Breast epithelium (tissue), 4 donors: Measurements from ENCODE around the gene STK17A. TPM values are rescaled to one million over a fixed set of nuclear protein-coding genes. Genes with fewer than 3 reads are reported as not detected.

ENCODE experiments used
- DNase-seq, 2 donors: peaks; one replicate each; pipeline ENCODE4 v3.0.0-alpha.2; 2019; ENCODE audit warnings: low spot score in 2 of 2
- H3K27ac ChIP-seq, 2 donors: fragments of 200-600 bp; sonication (generic) in 1 of 2; one replicate each; pipeline ENCODE4 v1.5.1; 2016 to 2019; ENCODE audit warnings: mild to moderate bottlenecking in 1 of 2
- H3K27me3 ChIP-seq, 2 donors: fragments of 200-600 bp; sonication (generic) in 1 of 2; one replicate each; pipeline versions ENCODE4 v1.5.1 to v1.6.0; 2017 to 2019; ENCODE audit warnings: control low read depth in 1 of 2, mild to moderate bottlenecking in 1 of 2
- H3K36me3 ChIP-seq: fragments of 200-600 bp; one replicate; pipeline ENCODE4 v1.5.1; 2019
- H3K4me1 ChIP-seq, 2 donors: fragments of 200-600 bp; sonication (generic); one replicate each; pipeline ENCODE4 v1.5.1; 2016 to 2019; ENCODE audit warnings: control low read depth in 1 of 2
- H3K4me3 ChIP-seq, 3 donors: fragments of 200-600 bp; sonication (generic); 1 replicate in 2 of 3; 2 replicates in 1 of 3; pipeline ENCODE4 v1.5.1; 2016 to 2019; ENCODE audit warnings: mild to moderate bottlenecking in 3 of 3, moderate library complexity in 2 of 3
- H3K9me3 ChIP-seq, 2 donors: fragments of 200-600 bp; sonication (generic) in 1 of 2; one replicate each; pipeline ENCODE4 v1.5.1; 2016 to 2019; ENCODE audit warnings: control low read depth in 1 of 2
- CTCF ChIP-seq, 3 donors: fragments of 450-650 bp; IDR thresholded peaks; one replicate each; pipeline ENCODE4 v1.5.1; 2016 to 2017; ENCODE audit warnings: antibody characterized with exemption in 3 of 3, mild to moderate bottlenecking in 3 of 3, moderate library complexity in 3 of 3
- POLR2A ChIP-seq: fragments of 450-650 bp; IDR thresholded peaks from one replicate; pipeline ENCODE4 v1.6.1; 2016; ENCODE audit warnings: antibody characterized with exemption, mild to moderate bottlenecking, moderate library complexity
- POLR2AphosphoS5 ChIP-seq, 3 donors: sonication (generic); formaldehyde crosslinking; IDR thresholded peaks; one replicate each; pipeline ENCODE4 v1.6.1; 2017; ENCODE audit warnings: antibody characterized with exemption in 3 of 3
- intact Hi-C: fragments of 100-400 bp; cut with DNase I; formaldehyde crosslinking; loops from one replicate; pipeline ENCODE4 v1.15.1; 2023; ENCODE audit warnings: low total_unique reads
- total RNA-seq, 3 donors: library from RNA; depleted of rRNA; stranded (reverse); fragments of >200 nt; gene quantifications; one replicate each; pipeline ENCODE4 v1.1.0, GENCODE V29; 2016

Gene STK17A
- total RNA-seq, 3 donors from 2014 or later: 13.3 to 24.3 (median 24.1) TPM

GRCh38 chr7:43600056-43600455 lies 17.1 kb downstream of the STK17A start:
- H3K36me3 ChIP-seq: no peaks in the 10 kb centered on the region
- no peak for DNase-seq
- H3K4me1 ChIP-seq: no peaks in the 10 kb centered on the region
- no peak overlapping the region for H3K4me3 ChIP-seq
- no peaks in the 10 kb centered on the region for H3K27me3 ChIP-seq
- TF ChIP-seq POLR2AphosphoS5 (IDR thresholded peaks at IDR 0.05) (no peak), POLR2A (no peak), CTCF (IDR thresholded peaks at IDR 0.05) (no peak)
- no peak overlapping the region for H3K27ac ChIP-seq
- intact Hi-C loops: no loop called here
- H3K9me3 ChIP-seq: no peaks in the 10 kb centered on the region

DNA sequence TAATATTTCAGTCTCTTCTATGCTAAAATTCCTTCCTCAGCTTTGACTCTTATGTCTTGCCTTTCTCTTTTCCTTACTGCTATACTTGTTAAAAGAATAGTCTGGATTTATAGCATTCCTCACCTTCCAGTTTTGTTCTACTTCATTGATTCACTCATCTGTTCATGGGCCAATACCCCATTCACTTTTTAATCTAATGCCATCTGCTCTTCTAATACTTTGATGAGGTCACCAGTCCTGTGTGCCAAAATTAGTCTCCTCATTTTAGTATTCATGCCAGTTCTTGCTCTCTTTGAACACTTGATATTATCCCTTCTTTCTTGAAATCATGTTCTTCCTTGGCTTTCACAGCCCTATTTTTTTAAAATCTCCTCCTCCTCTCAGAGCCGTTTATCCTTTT lies 19.3 kb downstream of the STK17A start:
- H3K27me3 ChIP-seq: no peaks in the 10 kb centered on the region
- no peak overlapping the region for H3K4me3 ChIP-seq
- no peaks in the 10 kb centered on the region for H3K36me3 ChIP-seq
- DNase-seq: no peak
- no peak overlapping the region for H3K27ac ChIP-seq
- no peaks in the 10 kb centered on the region for H3K9me3 ChIP-seq
- intact Hi-C loops: no loop called here
- no peaks in the 10 kb centered on the region for H3K4me1 ChIP-seq
- TF ChIP-seq CTCF (IDR thresholded peaks at IDR 0.05) (no peak), POLR2A (no peak), POLR2AphosphoS5 (IDR thresholded peaks at IDR 0.05) (no peak)

- DNase-seq: no peak
- no peaks in the 10 kb centered on the region for H3K9me3 ChIP-seq
- H3K27me3 ChIP-seq: no peaks in the 10 kb centered on the region
- TF ChIP-seq POLR2AphosphoS5 (IDR thresholded peaks at IDR 0.05) (no peak), CTCF (IDR thresholded peaks at IDR 0.05) (no peak), POLR2A (no peak)
- no peak overlapping the region for H3K4me3 ChIP-seq
- H3K4me1 ChIP-seq: no peaks in the 10 kb centered on the region
- intact Hi-C loops: no loop called here
- H3K36me3 ChIP-seq: no peaks in the 10 kb centered on the region
- no peak overlapping the region for H3K27ac ChIP-seq
Observed at GRCh38 chr7:43604251-43604650, 21.3 kb downstream of the STK17A start.

DNA sequence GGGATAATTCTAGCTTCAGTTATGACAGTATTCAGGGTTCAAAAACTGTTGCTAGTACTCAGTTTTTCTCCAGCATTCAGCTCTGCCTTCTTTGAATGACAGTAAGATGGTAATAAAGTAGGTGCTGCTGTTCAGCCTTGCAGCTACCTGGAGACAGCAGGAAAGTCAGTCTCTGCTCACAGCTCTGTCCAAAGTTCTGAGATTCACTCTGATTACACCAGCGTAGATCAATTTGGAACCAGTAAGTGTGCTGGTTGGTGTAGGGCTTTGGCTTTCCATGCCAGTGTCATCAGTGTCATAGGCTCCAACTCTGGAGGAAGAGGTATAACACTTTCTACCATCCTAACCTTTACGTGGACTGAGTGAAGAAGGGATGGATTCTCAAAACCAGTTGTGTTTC lies 26.2 kb downstream of the STK17A start:
- no peak for TF ChIP-seq POLR2A
- TF ChIP-seq CTCF (IDR thresholded peaks at IDR 0.05): no peak
- TF ChIP-seq POLR2AphosphoS5 (IDR thresholded peaks at IDR 0.05): no peak
- no peak for DNase-seq
- H3K36me3 ChIP-seq: no peaks in the 10 kb centered on the region
- no peaks in the 10 kb centered on the region for H3K9me3 ChIP-seq
- intact Hi-C loops: no loop called here
- H3K4me1 ChIP-seq: no peaks in the 10 kb centered on the region
- no peak overlapping the region for H3K4me3 ChIP-seq
- no peak overlapping the region for H3K27ac ChIP-seq
- H3K27me3 ChIP-seq: no peaks in the 10 kb centered on the region

- H3K9me3 ChIP-seq: no peaks in the 10 kb centered on the region
- H3K27me3 ChIP-seq: no peaks in the 10 kb centered on the region
- no peak for TF ChIP-seq POLR2AphosphoS5 (IDR thresholded peaks at IDR 0.05)
- no peak for TF ChIP-seq CTCF (IDR thresholded peaks at IDR 0.05)
- no peak for TF ChIP-seq POLR2A
- H3K4me3 ChIP-seq: no peak overlapping the region
- H3K4me1 ChIP-seq: no peaks in the 10 kb centered on the region
- intact Hi-C loops: no loop called here
- no peaks in the 10 kb centered on the region for H3K36me3 ChIP-seq
- no peak overlapping the region for H3K27ac ChIP-seq
- DNase-seq: no peak
Observed at GRCh38 chr7:43612128-43612527, 29.2 kb downstream of the STK17A start.
